Mucosa of stomach (tissue), 1 donor: ENCODE measurements around the gene ADARB2.

Experiments
- H3K27me3 ChIP-seq: one replicate; pipeline ENCODE4 v1.7.0; 2013; ENCODE audit warnings: mild to moderate bottlenecking, low read length; ENCODE audit not compliant: control insufficient read depth, insufficient read depth
- H3K36me3 ChIP-seq: one replicate; pipeline ENCODE4 v1.7.0; 2013; ENCODE audit warnings: low read length; ENCODE audit not compliant: control insufficient read depth, insufficient read depth
- H3K4me1 ChIP-seq: one replicate; pipeline ENCODE4 v1.7.0; 2013; ENCODE audit warnings: mild to moderate bottlenecking, low read length; ENCODE audit not compliant: control insufficient read depth, insufficient read depth
- H3K4me3 ChIP-seq: one replicate; pipeline ENCODE4 v1.7.0; 2013; ENCODE audit warnings: low read length
- H3K9ac ChIP-seq: one replicate; pipeline ENCODE4 v1.7.0; 2013; ENCODE audit warnings: mild to moderate bottlenecking, low read length, moderate library complexity
- H3K9me3 ChIP-seq: one replicate; pipeline ENCODE4 v1.7.0; 2013; ENCODE audit warnings: mild to moderate bottlenecking, low read length, moderate library complexity; ENCODE audit not compliant: control insufficient read depth
- donor health status: Pancreatic carcinoma.

The ADARB2 gene

DNA sequence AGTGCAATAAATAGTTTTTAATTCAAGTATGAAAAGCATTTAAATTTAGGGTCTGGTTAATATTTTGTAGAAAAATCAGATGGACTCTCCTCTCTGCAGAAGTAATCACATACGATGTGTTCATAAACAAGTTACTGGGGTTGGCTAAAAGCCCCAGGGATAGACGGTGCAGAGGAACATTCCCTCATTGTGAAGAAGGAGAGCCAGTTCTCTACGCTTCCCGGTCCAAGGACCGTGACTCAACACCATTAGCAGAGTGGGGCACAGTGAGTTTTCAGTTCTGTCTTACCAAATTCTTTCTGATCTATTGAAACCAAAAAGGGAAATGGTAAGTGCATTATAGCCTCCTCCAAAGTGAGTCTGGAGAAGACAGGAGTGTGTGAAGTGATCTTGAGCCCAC is 353.3 kb downstream of the ADARB2 start:
- Histone ChIP-seq H3K9me3 (no peaks in the 10 kb centered on the region), H3K36me3 (no peaks in the 10 kb centered on the region), H3K27me3 (peaks cover 5% of the 10 kb centered on the region), H3K4me1 (no peaks in the 10 kb centered on the region), H3K9ac (no peak overlapping the region), H3K4me3 (no peak overlapping the region)

DNA sequence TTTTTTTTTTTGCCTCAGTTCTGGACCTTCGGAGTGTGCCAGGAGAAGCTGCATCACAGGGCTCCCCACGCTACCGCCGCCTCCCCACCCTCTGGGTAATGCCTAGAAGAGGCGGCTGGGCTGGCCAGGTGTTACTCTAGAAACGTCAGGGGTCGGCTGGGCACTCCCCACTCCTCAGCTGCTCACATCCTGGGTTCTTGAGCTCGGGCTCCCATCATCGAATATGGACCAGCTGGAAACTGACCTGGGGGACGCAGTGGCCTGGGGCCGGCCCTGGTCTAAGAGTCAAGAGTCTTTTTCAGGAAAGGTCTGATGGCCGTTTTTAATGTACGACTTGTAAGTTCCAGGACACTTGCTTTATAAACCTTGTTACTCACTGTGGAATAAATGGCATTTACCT is 354.6 kb downstream of the ADARB2 start:
- H3K36me3 ChIP-seq, result no peaks in the 10 kb centered on the region

DNA sequence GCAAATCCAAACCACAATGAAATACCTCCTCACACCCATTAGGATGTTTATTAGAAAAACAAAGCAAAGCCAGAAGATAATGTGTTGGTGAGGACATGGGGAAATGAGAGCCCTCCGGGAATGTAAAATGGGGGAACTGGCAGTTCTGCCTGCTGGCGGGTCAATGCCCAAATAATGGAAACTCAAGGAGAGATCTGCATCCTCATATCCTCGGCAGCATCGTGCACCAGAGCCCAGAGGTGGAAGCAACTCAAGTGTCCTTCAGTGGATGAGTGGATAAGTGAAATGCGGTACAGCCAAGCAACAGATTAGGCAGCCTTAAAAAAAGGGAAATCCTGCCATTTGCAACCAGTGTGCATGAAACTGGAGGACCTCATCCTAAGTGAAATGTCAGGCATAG is 356.0 kb downstream of the ADARB2 start:
- Histone ChIP-seq H3K4me1 (no peaks in the 10 kb centered on the region), H3K4me3 (no peak overlapping the region), H3K9me3 (no peaks in the 10 kb centered on the region), H3K36me3 (no peaks in the 10 kb centered on the region), H3K9ac (no peak overlapping the region), H3K27me3 (peaks cover 21% of the 10 kb centered on the region)

More for the DNA sequence above, 354.6 kb downstream of the ADARB2 start:
- no peak overlapping the region for H3K9ac ChIP-seq
- no peaks in the 10 kb centered on the region for H3K4me1 ChIP-seq
- H3K9me3 ChIP-seq, result no peaks in the 10 kb centered on the region
- H3K4me3 ChIP-seq, result no peak overlapping the region
- H3K27me3 ChIP-seq, result peaks cover 15% of the 10 kb centered on the region

DNA sequence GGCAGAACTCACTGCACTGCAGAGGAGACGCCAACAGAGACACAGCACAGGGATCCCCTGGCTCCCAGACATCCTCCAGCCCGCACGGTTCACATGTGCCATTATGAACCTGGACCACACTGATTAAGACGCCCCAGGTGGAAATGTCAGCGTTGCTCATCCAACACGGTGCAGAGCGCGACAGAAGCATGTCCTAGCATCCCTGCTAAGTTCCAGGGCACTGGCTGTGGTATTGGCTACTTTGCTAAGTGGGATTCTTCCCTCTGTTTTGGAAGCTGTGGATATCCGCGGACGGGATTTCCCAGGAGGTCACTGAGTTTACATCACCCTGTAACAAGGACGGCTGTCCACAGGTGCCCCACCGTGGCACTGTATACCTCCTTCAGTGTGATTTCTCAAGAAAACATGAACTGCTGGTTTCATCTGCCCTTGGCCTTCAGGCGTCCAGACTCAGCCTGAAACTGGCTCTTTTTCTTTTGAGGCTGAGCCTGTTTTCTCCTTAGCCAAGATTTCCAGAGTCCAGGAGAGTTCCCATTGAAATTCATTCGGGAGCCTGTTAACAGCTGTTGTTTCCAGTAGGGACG is 357.1 kb downstream of the ADARB2 start:
- no peaks in the 10 kb centered on the region for H3K4me1 ChIP-seq
- H3K36me3 ChIP-seq, result no peaks in the 10 kb centered on the region
- peaks cover 21% of the 10 kb centered on the region for H3K27me3 ChIP-seq

DNA sequence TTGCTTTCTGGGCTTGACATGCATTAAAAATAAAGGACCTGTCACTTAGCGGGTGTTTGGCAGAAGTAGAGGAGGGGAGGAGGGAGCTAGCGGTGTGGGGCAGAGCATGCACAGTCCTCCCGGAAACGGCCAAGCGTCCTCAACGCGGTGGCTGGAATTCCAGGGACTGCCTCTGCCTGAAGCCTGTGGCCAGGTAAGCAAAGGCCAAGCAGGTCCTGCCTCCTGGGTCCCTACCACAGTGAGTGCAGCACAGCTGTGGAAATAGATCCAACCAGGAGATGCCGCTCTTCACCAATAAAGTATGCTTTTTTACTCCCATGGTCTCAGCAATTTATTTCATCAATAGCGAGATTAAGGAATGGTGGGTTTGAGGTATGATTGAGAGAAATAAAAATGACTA is 357.7 kb downstream of the ADARB2 start:
- no peak overlapping the region for H3K4me3 ChIP-seq
- H3K36me3 ChIP-seq, result no peaks in the 10 kb centered on the region
- H3K27me3 ChIP-seq, result peaks cover 21% of the 10 kb centered on the region
- no peaks in the 10 kb centered on the region for H3K4me1 ChIP-seq
- no peak overlapping the region for H3K9ac ChIP-seq
- H3K9me3 ChIP-seq, result no peaks in the 10 kb centered on the region

More for the DNA sequence above, 357.1 kb downstream of the ADARB2 start:
- no peak overlapping the region for H3K9ac ChIP-seq
- no peaks in the 10 kb centered on the region for H3K9me3 ChIP-seq
- no peak overlapping the region for H3K4me3 ChIP-seq

DNA sequence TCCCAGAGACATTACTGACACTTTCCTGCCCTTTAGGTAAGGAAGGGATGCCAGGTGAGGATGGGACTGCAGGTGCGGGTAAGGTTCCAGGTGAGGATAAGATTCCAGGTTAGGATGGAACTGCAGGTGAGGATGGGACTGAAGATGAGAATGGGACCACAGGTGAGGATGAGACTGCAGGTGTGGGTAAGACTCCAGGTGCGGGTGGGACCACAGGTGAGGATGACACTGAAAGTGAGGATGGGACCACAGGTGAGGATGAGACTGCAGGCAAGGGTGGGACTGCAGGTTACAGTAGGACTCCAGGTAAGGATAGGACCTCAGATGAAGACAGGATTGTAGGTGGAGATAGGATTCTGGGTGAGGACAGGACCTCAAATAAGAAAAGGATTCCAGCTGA is 358.9 kb downstream of the ADARB2 start:
- Histone ChIP-seq H3K4me3 (no peak overlapping the region), H3K9me3 (no peaks in the 10 kb centered on the region), H3K4me1 (no peaks in the 10 kb centered on the region), H3K9ac (no peak overlapping the region), H3K27me3 (peaks cover 21% of the 10 kb centered on the region), H3K36me3 (no peaks in the 10 kb centered on the region)

DNA sequence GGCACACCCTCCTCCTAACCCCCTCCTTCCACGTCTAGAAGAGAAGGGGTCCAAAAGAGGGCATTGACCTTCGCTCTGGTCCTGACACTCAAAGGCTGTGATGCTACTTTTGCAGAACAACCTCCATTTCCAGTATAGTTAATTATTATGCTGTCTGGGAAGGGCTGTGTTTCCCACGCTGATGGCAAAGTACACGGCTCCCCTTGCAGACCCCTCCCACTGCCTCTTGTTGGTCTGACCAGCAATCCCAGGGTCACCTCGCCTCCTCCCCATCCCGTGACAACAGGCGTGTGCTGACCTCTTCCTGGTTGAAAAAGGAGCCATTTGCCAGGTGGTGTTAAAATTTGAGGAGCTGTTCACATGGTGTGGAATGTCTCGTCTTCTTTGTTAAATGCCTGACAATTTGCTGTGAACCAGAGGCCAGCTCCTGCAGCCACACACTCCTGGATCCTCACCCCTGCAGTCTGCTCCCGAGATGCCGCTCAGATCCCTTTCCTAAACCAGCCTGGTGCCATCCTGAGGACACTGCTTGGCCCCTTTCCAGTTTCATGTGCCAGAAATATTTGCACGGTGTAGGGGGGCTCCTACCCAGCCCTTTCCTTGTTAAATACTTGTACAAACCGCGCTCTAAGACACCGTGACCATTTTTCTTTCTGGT is 359.5 kb downstream of the ADARB2 start:
- H3K36me3 ChIP-seq, result no peaks in the 10 kb centered on the region
- peaks cover 21% of the 10 kb centered on the region for H3K27me3 ChIP-seq
- H3K4me3 ChIP-seq, result no peak overlapping the region
- no peaks in the 10 kb centered on the region for H3K4me1 ChIP-seq
- H3K9ac ChIP-seq, result no peak overlapping the region
- no peaks in the 10 kb centered on the region for H3K9me3 ChIP-seq

DNA sequence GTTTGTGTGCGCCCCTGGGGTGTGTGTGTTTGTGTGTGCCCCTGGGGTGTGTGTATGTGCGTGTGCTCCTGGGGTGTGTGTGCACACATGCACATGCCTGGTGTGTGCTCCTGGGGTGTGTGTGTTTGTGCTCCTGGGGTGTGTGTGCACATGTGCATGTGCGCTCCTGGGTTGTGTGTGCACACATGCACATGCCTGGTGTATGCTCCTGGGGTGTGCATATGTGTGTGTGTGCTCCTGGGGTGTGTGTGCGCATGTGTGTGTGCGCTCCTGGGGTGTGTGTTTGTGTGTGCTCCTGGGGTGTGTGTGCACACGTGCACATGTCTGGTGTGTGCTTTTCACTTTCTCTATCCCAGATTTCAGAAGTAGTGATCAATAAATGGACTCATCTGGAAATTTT is 360.1 kb downstream of the ADARB2 start:
- no peak overlapping the region for H3K4me3 ChIP-seq
- peaks cover 21% of the 10 kb centered on the region for H3K27me3 ChIP-seq
- no peaks in the 10 kb centered on the region for H3K36me3 ChIP-seq
- no peaks in the 10 kb centered on the region for H3K9me3 ChIP-seq
- no peaks in the 10 kb centered on the region for H3K4me1 ChIP-seq
- no peak overlapping the region for H3K9ac ChIP-seq

DNA sequence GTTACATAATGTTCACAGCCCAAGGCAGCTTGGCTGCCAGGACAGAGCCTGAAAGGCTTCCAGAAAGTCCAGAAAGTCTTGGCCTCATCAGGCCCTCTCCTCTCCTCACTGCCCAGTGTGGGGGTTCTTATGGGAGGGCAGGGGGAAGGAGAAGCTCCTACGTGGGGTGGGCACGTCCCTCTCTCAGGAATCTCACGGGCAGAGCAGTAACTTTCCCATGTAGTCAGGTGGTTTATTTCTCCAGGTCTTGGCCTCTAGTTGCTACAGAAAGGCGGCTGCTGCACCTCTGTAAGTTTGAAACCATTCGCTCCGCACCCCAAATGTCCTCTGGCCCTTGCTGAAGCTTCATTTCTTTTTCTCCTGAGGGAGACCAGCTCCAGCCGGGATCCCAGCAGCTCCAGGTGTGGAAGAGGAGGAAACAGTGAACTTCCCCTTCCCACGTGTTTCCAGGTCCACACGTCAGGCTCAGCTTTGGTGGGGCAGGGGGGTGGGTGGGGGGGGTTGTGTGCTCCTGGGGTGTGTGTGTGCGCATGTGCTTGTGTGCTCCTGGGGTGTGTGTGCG is 360.9 kb downstream of the ADARB2 start:
- H3K4me1 ChIP-seq, result no peaks in the 10 kb centered on the region
- no peak overlapping the region for H3K4me3 ChIP-seq
- peaks cover 21% of the 10 kb centered on the region for H3K27me3 ChIP-seq
- no peaks in the 10 kb centered on the region for H3K9me3 ChIP-seq
- H3K36me3 ChIP-seq, result no peaks in the 10 kb centered on the region
- H3K9ac ChIP-seq, result no peak overlapping the region

DNA sequence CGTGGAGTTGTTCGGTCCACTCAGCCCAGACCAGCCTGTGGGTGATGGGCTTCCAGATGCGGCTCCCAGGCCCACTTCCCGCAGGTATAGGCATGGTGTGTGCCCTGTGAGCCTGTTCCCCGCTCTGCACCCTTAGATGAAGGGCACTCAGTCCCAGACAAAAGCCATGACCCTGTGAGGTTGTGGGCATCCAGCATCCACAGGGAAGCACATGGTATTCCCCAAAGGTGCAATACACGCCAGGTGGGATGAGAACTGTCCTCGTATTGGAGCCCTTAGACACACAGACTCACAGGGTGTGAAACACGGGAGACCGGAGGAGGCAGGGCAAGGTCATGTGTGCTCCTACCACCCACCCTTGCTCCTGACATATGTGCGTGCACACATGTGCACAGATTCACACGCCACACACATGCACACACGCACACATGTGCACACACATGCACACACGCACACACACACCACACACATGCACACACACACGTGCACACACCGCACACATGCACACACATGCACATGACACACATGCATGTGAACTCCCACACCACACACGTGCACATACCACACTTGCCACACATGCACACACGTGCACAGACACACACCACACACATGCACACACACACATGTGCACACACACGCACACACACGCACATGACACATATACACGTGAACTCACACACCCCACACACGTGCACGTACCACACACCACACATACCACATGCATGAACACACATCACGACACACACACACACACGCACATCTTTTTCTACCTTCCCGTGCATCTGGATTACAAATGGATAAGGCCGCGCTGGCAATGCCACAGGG is 361.8 kb downstream of the ADARB2 start:
- Histone ChIP-seq H3K4me1 (no peaks in the 10 kb centered on the region), H3K27me3 (peaks cover 21% of the 10 kb centered on the region), H3K9me3 (no peaks in the 10 kb centered on the region), H3K9ac (no peak overlapping the region), H3K36me3 (no peaks in the 10 kb centered on the region), H3K4me3 (no peak overlapping the region)

DNA sequence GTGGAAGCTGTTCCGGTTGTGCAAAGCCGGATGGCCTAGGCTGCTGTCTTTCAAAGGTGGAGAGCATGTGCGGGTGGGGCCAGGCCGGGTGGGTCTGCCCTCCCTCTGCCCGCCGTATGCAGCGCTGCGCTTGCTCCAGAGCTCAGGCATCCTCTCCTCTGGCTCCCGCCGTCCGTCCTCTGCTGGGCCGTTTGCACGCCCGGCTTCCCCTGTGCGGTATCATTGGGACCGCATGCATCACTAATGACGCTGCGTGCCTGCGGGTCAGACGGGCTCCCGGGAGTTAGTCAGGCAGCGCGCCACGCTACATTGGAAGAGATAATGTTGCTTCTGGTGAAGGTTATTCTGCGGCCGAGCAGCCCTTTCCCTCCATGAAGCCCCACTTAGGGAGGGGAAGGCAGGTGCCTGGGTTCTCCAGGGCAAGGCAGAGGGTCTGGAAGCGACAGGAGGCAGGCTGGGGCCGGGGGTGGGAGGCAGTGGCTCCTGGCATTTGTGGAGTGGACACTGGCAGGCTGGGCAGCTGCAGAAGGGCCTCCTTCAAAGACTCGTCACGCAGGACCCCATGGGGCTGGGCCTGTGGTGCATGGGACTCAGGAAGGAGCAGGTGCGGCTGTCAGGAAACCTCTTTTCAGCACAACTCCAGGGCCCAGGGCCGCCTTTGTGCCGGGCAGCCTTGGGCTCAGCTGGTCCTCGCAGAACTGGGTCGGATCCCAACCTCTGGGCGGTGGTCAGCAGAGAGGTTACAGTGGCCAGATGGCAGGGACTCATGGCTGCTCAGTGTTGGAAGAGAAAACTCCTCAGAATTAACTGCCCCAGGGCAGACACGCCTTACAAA is 362.6 kb downstream of the ADARB2 start:
- Histone ChIP-seq H3K4me3 (no peak overlapping the region), H3K4me1 (no peaks in the 10 kb centered on the region), H3K27me3 (peaks cover 21% of the 10 kb centered on the region), H3K36me3 (no peaks in the 10 kb centered on the region), H3K9ac (no peak overlapping the region), H3K9me3 (no peaks in the 10 kb centered on the region)
